Tibial nerve (tissue), 4 donors: ENCODE measurements around the gene TNFAIP8.

Experiments
- EP300 ChIP-seq, 2 donors: sonication (generic); formaldehyde crosslinking; IDR thresholded peaks; one replicate each; pipeline ENCODE4 v1.6.1; 2017; ENCODE audit warnings: antibody characterized with exemption in 2 of 2, mild to moderate bottlenecking in 1 of 2
- TF ChIP-seq, protein P1 (sequence below), 5 experiments: fragments of 200-600 bp in 3 of 5; fragments of 450-650 bp in 2 of 5; sonication (generic) in 3 of 5; IDR thresholded peaks; one replicate each; pipeline ENCODE4 v1.5.1; 2016 to 2019; ENCODE audit warnings: antibody characterized with exemption in 5 of 5, mild to moderate bottlenecking in 3 of 5, moderate library complexity in 2 of 5

DNA sequence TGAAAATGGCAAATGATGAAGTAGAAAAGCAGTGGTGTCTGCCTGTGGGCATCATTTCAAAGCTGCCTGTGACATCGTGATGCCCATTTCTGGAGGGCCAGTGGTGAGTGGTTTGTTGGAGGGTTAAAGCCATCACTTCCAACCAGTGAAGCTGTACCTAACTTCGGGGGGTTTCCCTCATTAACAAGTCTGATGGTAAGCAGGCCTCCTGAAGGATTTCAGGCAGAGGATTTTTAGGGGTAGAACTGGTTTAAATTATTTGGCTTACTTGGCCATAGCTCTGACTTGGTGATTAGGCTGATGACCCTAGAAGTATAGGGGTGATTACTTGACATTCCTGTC, 10.7 kb downstream of the TNFAIP8 start:
- TF ChIP-seq, protein P1, sequence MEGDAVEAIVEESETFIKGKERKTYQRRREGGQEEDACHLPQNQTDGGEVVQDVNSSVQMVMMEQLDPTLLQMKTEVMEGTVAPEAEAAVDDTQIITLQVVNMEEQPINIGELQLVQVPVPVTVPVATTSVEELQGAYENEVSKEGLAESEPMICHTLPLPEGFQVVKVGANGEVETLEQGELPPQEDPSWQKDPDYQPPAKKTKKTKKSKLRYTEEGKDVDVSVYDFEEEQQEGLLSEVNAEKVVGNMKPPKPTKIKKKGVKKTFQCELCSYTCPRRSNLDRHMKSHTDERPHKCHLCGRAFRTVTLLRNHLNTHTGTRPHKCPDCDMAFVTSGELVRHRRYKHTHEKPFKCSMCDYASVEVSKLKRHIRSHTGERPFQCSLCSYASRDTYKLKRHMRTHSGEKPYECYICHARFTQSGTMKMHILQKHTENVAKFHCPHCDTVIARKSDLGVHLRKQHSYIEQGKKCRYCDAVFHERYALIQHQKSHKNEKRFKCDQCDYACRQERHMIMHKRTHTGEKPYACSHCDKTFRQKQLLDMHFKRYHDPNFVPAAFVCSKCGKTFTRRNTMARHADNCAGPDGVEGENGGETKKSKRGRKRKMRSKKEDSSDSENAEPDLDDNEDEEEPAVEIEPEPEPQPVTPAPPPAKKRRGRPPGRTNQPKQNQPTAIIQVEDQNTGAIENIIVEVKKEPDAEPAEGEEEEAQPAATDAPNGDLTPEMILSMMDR (IDR thresholded peaks at IDR 0.05): no peak
- no peak for TF ChIP-seq EP300 (IDR thresholded peaks at IDR 0.05)
